K562 (cell line): ENCODE results near the gene FANCG. TPM values are rescaled to one million over a fixed set of nuclear protein-coding genes. Genes with fewer than 3 reads are reported as not detected.

ENCODE experiments used
- CBFA2T2 ChIP-seq: fragments of 450-650 bp; conservative IDR thresholded peaks from 2 replicates; pipeline ENCODE4 v1.6.1; 2017; ENCODE audit warnings: mild to moderate bottlenecking
- MEF2A ChIP-seq: IDR thresholded peaks from 2 replicates; pipeline ENCODE4 v1.6.1; 2011; ENCODE audit warnings: low read depth, mild to moderate bottlenecking, low read length, moderate library complexity; ENCODE audit not compliant: control insufficient read depth
- MIER1 ChIP-seq: fragments of 450-650 bp; IDR thresholded peaks from 2 replicates; pipeline ENCODE4 v1.6.1; 2016; ENCODE audit warnings: antibody characterized with exemption, mild to moderate bottlenecking, low read depth
- MTA3 ChIP-seq: fragments of 450-650 bp; formaldehyde crosslinking; IDR thresholded peaks from 2 replicates; pipeline ENCODE4 v1.6.1; 2017; ENCODE audit warnings: mild to moderate bottlenecking, borderline replicate concordance
- NCOA4 ChIP-seq: fragments of 450-650 bp; IDR thresholded peaks from 2 replicates; pipeline ENCODE4 v1.6.1; 2018; ENCODE audit warnings: mild to moderate bottlenecking; ENCODE audit not compliant: partially characterized antibody
- NEUROD1 ChIP-seq: fragments of 150-350 bp; IDR thresholded peaks from 2 replicates; pipeline ENCODE4 v1.6.1; 2014; ENCODE audit warnings: borderline replicate concordance, low read length, low read depth; ENCODE audit not compliant: partially characterized antibody
- NFATC3 ChIP-seq: fragments of 450-650 bp; IDR thresholded peaks from 2 replicates; pipeline ENCODE4 v1.6.1; 2017; ENCODE audit warnings: mild to moderate bottlenecking
- NR3C1 ChIP-seq: sonication (generic); formaldehyde crosslinking; IDR thresholded peaks from 2 replicates; pipeline ENCODE4 v1.8.1; 2022; ENCODE audit warnings: missing genetic modification reagents
- NRF1 ChIP-seq, 2 experiments: fragments of 450-650 bp; IDR thresholded peaks in 1 of 2; conservative IDR thresholded peaks in 1 of 2; 2 replicates each; pipeline ENCODE4 v1.6.1; 2014; ENCODE audit warnings: mild to moderate bottlenecking in 2 of 2
- OTX1 ChIP-seq: fragments of 450-650 bp; formaldehyde crosslinking; IDR thresholded peaks from 2 replicates; pipeline ENCODE4 v1.4.0; 2022; ENCODE audit warnings: mild to moderate bottlenecking
- PHF8 ChIP-seq: fragments of 200-600 bp; sonication (generic); IDR thresholded peaks from 2 replicates; pipeline ENCODE4 v1.6.1; 2012; ENCODE audit warnings: mixed run types, mild to moderate bottlenecking, inconsistent platforms, low read length, moderate library complexity, borderline replicate concordance
- SNRNP70 ChIP-seq: fragments of 200-400 bp; formaldehyde crosslinking; optimal IDR thresholded peaks from 2 replicates; pipeline ENCODE3; 2017; ENCODE audit warnings: low read depth, low read length
- SP1 ChIP-seq: sonication (generic); formaldehyde crosslinking; IDR thresholded peaks from 2 replicates; pipeline ENCODE4 v1.8.1; 2022; ENCODE audit warnings: mild to moderate bottlenecking, missing genetic modification reagents
- TAF7 ChIP-seq: fragments of 450-650 bp; IDR thresholded peaks from 2 replicates; pipeline ENCODE4 v1.6.1; 2016; ENCODE audit warnings: missing genetic modification characterization, missing compliant biosample characterization
- TAF9B ChIP-seq: fragments of 450-650 bp; IDR thresholded peaks from 2 replicates; pipeline ENCODE4 v1.6.1; 2018; ENCODE audit warnings: mild to moderate bottlenecking; ENCODE audit not compliant: partially characterized antibody
- YBX1 ChIP-seq: fragments of 450-650 bp; IDR thresholded peaks from 2 replicates; pipeline ENCODE4 v1.7.1; 2016; ENCODE audit warnings: mild to moderate bottlenecking
- ZKSCAN1 ChIP-seq: fragments of 150-350 bp; IDR thresholded peaks from 2 replicates; pipeline ENCODE4 v1.6.1; 2016; ENCODE audit warnings: low read depth, low read length
- ZNF197 ChIP-seq: fragments of 200-800 bp; sonication (Bioruptor generic); IDR thresholded peaks from 2 replicates; pipeline ENCODE4 v1.6.1; 2016; ENCODE audit warnings: low read depth, missing genetic modification characterization, missing compliant biosample characterization
- ZNF3 ChIP-seq: fragments of 250-450 bp; sonication (Bioruptor Pico); IDR thresholded peaks from 2 replicates; pipeline ENCODE4 v1.5.0; 2021; ENCODE audit warnings: mild to moderate bottlenecking, moderate library complexity
- ZNF311 ChIP-seq: fragments of 250-450 bp; sonication (Bioruptor Pico); IDR thresholded peaks from 2 replicates; pipeline ENCODE4 v1.4.0; 2020; ENCODE audit warnings: mild to moderate bottlenecking, moderate library complexity
- ZNF699 ChIP-seq: fragments of 250-450 bp; sonication (Bioruptor Pico); IDR thresholded peaks from 2 replicates; pipeline ENCODE4 v1.8.0; 2021; ENCODE audit warnings: mild to moderate bottlenecking, moderate library complexity; ENCODE audit not compliant: insufficient replicate concordance
- ZSCAN29 ChIP-seq: fragments of 450-650 bp; IDR thresholded peaks from 2 replicates; pipeline ENCODE4 v1.6.1; 2017
- polyA plus RNA-seq, 8 experiments: library from polyadenylated mRNA; depleted of rRNA in 4 of 8; stranded (reverse) in 5 of 8; unstranded in 3 of 8; fragments of >200 nt; fragmentation: Nextera tagmentation in 2 of 8; fragmentation: Illumina TruSeq in 1 of 8; extraction: Ambion mirVana in 2 of 8; extraction: Trizol in 1 of 8; gene quantifications; 2 replicates each; pipeline versions ENCODE4 v1.2.1 to v1.2.3, GENCODE V29; 2011 to 2014; ENCODE audit warnings: inconsistent platforms in 1 of 8, missing spikeins in 1 of 8
- total RNA-seq, 7 experiments: library from RNA; depleted of rRNA in 6 of 7; stranded (reverse); fragments of >200 nt in 6 of 7; fragmentation: Illumina TruSeq in 2 of 7; extraction: Trizol in 2 of 7; gene quantifications; 2 replicates each; pipeline versions ENCODE4 v1.2.1 to v1.2.3, GENCODE V29; 2011 to 2021; ENCODE audit warnings: low replicate concordance in 1 of 7
- TF ChIP-seq, protein P1 (sequence below): fragments of 450-650 bp; formaldehyde crosslinking; IDR thresholded peaks from 2 replicates; pipeline ENCODE4 v1.4.0; 2022; ENCODE audit warnings: missing genetic modification characterization
- TF ChIP-seq, protein P2 (sequence below), 2 experiments: fragments of 200-800 bp in 1 of 2; sonication (Bioruptor generic) in 1 of 2; sonication (generic) in 1 of 2; formaldehyde crosslinking in 1 of 2; IDR thresholded peaks in 1 of 2; conservative IDR thresholded peaks in 1 of 2; 2 replicates each; pipeline versions ENCODE4 v1.5.0 to v1.6.1; 2016 to 2020; ENCODE audit warnings: missing compliant biosample characterization in 1 of 2, missing genetic modification characterization in 1 of 2, missing genetic modification reagents in 1 of 2
- TF ChIP-seq, protein P3 (sequence below), 2 experiments: fragments of 450-650 bp in 1 of 2; sonication (generic) in 1 of 2; formaldehyde crosslinking in 1 of 2; IDR thresholded peaks in 1 of 2; conservative IDR thresholded peaks in 1 of 2; 2 replicates each; pipeline versions ENCODE4 v1.6.1 to v1.8.1; 2016 to 2023; ENCODE audit warnings: mild to moderate bottlenecking in 2 of 2, moderate library complexity in 2 of 2, inconsistent platforms in 1 of 2, missing genetic modification reagents in 1 of 2

Gene FANCG
- total and polyA plus RNA-seq, 9 of the 15 experiments (the other 6 are each of a cell fraction or from before 2014, with no cell fraction given): 7.5 to 43.9 (median 31.0) TPM

DNA sequence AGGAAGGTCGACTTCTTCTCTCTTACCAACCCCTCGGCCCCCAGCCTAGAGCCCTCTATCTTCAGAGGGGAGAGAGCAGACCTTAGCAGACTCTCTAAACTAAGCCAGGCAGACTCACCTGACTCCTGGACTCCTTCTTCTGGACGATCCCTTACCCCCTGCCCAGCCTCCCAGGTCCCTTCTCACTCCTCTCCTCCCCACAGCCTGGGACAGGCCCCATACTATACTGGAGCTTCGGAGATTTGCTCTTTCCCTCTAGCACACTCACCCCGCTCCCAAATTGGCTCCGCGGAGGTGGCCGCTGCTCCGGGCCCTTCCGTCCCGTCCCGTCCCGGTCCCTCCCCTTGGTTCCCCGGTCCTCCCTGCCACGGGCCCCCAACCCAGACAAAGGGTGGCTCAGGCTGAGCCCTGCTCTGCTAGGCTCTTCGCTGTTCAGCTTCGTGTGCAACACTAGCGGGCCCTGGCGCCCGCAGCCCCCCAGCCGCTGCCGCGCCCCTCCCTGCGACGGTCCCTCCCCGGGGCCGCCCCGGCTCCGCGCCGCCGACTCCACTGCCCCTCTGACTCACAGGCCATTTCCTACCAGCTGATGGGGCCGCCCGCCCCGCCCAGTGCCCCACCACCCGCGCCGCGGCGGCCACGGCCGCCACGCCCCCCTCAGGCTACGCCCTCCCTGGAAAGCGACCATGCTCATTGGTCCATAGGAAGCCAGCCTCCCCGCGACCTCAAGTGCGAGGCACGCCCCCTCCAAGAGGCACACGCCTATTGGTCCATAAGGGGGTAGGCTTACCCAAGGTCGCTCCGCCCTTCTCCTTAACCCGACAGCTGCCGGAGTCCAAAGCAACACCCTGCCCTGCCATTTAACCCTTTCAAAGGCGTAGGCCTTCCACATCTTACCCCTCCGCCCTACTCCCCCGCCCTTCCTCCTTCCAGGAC, 31.5 kb upstream of the FANCG start (continued):
- peak; percentile 19 to 26; a peak in 1 of 4 replicates for TF ChIP-seq NRF1 (conservative IDR thresholded peaks at IDR 0.05 in 1 of 2, IDR thresholded peaks at IDR 0.05 in 1 of 2)
- TF ChIP-seq NFATC3: no peak
- no peak for TF ChIP-seq OTX1 (CRISPR knock-in tag)
- no peak for TF ChIP-seq MEF2A
- TF ChIP-seq TAF9B: no peak
- no peak for TF ChIP-seq NCOA4
- TF ChIP-seq ZSCAN29: no peak
- TF ChIP-seq, protein P1, sequence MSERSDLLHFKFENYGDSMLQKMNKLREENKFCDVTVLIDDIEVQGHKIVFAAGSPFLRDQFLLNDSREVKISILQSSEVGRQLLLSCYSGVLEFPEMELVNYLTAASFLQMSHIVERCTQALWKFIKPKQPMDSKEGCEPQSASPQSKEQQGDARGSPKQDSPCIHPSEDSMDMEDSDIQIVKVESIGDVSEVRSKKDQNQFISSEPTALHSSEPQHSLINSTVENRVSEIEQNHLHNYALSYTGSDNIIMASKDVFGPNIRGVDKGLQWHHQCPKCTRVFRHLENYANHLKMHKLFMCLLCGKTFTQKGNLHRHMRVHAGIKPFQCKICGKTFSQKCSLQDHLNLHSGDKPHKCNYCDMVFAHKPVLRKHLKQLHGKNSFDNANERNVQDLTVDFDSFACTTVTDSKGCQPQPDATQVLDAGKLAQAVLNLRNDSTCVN (CRISPR knock-in tag): no peak
- TF ChIP-seq ZNF197 (CRISPR knock-in tag): no peak
- TF ChIP-seq ZKSCAN1: no peak
- TF ChIP-seq ZNF3: no peak
- TF ChIP-seq NR3C1 (CRISPR knock-in tag): no peak
- TF ChIP-seq ZNF311: no peak
- peak; percentile 52; the same call in 1 of the 2 replicates for TF ChIP-seq PHF8
- TF ChIP-seq MTA3: no peak
- TF ChIP-seq YBX1: no peak
- TF ChIP-seq SNRNP70: no peak
- no peak for TF ChIP-seq CBFA2T2
- TF ChIP-seq NEUROD1: no peak
- no peak for TF ChIP-seq SP1 (CRISPR knock-in tag)
- TF ChIP-seq, protein P2, sequence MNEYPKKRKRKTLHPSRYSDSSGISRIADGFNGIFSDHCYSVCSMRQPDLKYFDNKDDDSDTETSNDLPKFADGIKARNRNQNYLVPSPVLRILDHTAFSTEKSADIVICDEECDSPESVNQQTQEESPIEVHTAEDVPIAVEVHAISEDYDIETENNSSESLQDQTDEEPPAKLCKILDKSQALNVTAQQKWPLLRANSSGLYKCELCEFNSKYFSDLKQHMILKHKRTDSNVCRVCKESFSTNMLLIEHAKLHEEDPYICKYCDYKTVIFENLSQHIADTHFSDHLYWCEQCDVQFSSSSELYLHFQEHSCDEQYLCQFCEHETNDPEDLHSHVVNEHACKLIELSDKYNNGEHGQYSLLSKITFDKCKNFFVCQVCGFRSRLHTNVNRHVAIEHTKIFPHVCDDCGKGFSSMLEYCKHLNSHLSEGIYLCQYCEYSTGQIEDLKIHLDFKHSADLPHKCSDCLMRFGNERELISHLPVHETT (CRISPR knock-in tag; conservative IDR thresholded peaks at IDR 0.05 in 1 of 2, IDR thresholded peaks at IDR 0.05 in 1 of 2): no peak
- TF ChIP-seq, protein P3, sequence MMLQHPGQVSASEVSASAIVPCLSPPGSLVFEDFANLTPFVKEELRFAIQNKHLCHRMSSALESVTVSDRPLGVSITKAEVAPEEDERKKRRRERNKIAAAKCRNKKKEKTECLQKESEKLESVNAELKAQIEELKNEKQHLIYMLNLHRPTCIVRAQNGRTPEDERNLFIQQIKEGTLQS (IDR thresholded peaks at IDR 0.05): no peak
- TF ChIP-seq, protein P3 (CRISPR knock-in tag; conservative IDR thresholded peaks at IDR 0.05): no peak
- no peak for TF ChIP-seq TAF7 (tag)
- TF ChIP-seq MIER1: no peak
- TF ChIP-seq ZNF699 (CRISPR knock-in tag): no peak
